HG03469 (cell line): ENCODE results near the gene CKMT2.

Experiments used
- ATAC-seq: cut with Tn5 transposase; IDR thresholded peaks from one replicate; pipeline ENCODE4 v1.9.1; 2021; ENCODE audit warnings: mild to moderate bottlenecking, moderate library complexity, moderate number of reproducible peaks; ENCODE audit not compliant: unreplicated experiment

Gene CKMT2

GRCh38 chr5:81233080-81233634 lies at the start of gene CKMT2:
Gene CKMT2, plus strand, starts transcription at chr5:81233322. Its CDS starts 17,811 bp downstream, at chr5:81251133.
- ATAC-seq: no peak

GRCh38 chr5:81183811-81184748 lies 49.0 kb upstream of the CKMT2 start:
- ATAC-seq: no peak

- ATAC-seq: no peak
Observed at GRCh38 chr5:81184749-81185110, 48.4 kb upstream of the CKMT2 start.

GRCh38 chr5:81187885-81188284 lies 45.2 kb upstream of the CKMT2 start:
- ATAC-seq: no peak

GRCh38 chr5:81188962-81189361 lies 44.2 kb upstream of the CKMT2 start:
- no peak for ATAC-seq

- ATAC-seq: no peak
Observed at GRCh38 chr5:81189875-81190498, 43.1 kb upstream of the CKMT2 start.

GRCh38 chr5:81191726-81192372 lies 41.3 kb upstream of the CKMT2 start:
- ATAC-seq: no peak

GRCh38 chr5:81192373-81192750 lies 40.8 kb upstream of the CKMT2 start:
- ATAC-seq: no peak

GRCh38 chr5:81194633-81195334 lies 38.3 kb upstream of the CKMT2 start:
- ATAC-seq: peak; percentile 74

GRCh38 chr5:81195335-81195929 lies 37.7 kb upstream of the CKMT2 start:
- no peak for ATAC-seq

- no peak for ATAC-seq
Observed at GRCh38 chr5:81202655-81203054, 30.5 kb upstream of the CKMT2 start.

- ATAC-seq: no peak
Observed at GRCh38 chr5:81203729-81204128, 29.4 kb upstream of the CKMT2 start.

- no peak for ATAC-seq
Observed at GRCh38 chr5:81204205-81204604, 28.9 kb upstream of the CKMT2 start.

- ATAC-seq: no peak
Observed at GRCh38 chr5:81205058-81205457, 28.1 kb upstream of the CKMT2 start.

GRCh38 chr5:81207009-81207408 lies 26.1 kb upstream of the CKMT2 start:
- no peak for ATAC-seq

- no peak for ATAC-seq
Observed at GRCh38 chr5:81208904-81209303, 24.2 kb upstream of the CKMT2 start.

- ATAC-seq: no peak
Observed at GRCh38 chr5:81209386-81209785, 23.7 kb upstream of the CKMT2 start.

GRCh38 chr5:81209869-81210493 lies 23.1 kb upstream of the CKMT2 start:
- ATAC-seq: no peak

- peak; percentile 37 for ATAC-seq
Observed at GRCh38 chr5:81212211-81212751, 20.8 kb upstream of the CKMT2 start.

GRCh38 chr5:81213070-81213469 lies 20.1 kb upstream of the CKMT2 start:
- ATAC-seq: no peak
